Thyroid gland (tissue), 4 donors: ENCODE results near the gene MYO1D. TPM values are rescaled to one million over a fixed set of nuclear protein-coding genes. Genes with fewer than 3 reads are reported as not detected.
"Not testable (repeated sequence)": the region's sequence is repeated elsewhere in the genome, so short reads cannot be mapped to it uniquely, and the experiment has no call there.

Experiments used
- DNase-seq, 2 donors: peaks; one replicate each; pipeline ENCODE4 v3.0.0-alpha.2; 2019
- H3K27ac ChIP-seq, 3 donors: fragments of 200-600 bp; sonication (generic); 1 replicate in 2 of 3; 2 replicates in 1 of 3; pipeline ENCODE4 v1.5.1; 2016 to 2019; ENCODE audit warnings: mild to moderate bottlenecking in 1 of 3, moderate library complexity in 1 of 3
- H3K27me3 ChIP-seq: fragments of 200-600 bp; sonication (generic); one replicate; pipeline ENCODE4 v1.5.1; 2019
- H3K36me3 ChIP-seq, 2 donors: fragments of 200-600 bp; sonication (generic); one replicate each; pipeline ENCODE4 v1.5.1; 2016 to 2019
- H3K4me1 ChIP-seq, 2 donors: fragments of 200-600 bp; sonication (generic); one replicate each; pipeline ENCODE4 v1.5.1; 2017 to 2019
- H3K4me3 ChIP-seq, 3 donors: fragments of 200-600 bp; sonication (generic); replicated peaks in 1 of 3; 1 replicate in 2 of 3; 2 replicates in 1 of 3; pipeline ENCODE4 v1.5.1; 2016; ENCODE audit warnings: mild to moderate bottlenecking in 1 of 3
- H3K9me3 ChIP-seq: fragments of 200-600 bp; sonication (generic); one replicate; pipeline ENCODE4 v1.5.1; 2017
- POLR2A ChIP-seq, 2 donors: fragments of 450-650 bp; IDR thresholded peaks; one replicate each; pipeline ENCODE4 v1.6.1; 2017; ENCODE audit warnings: antibody characterized with exemption in 2 of 2, mild to moderate bottlenecking in 2 of 2, moderate library complexity in 1 of 2
- WGBS, 2 donors: methylation state at CpG; one replicate each; pipeline ENCODE4 v1.1.5; 2017; 5-methylcytosine and 5-hydroxymethylcytosine counted together
- intact Hi-C: fragments of 100-400 bp; cut with DNase I; formaldehyde crosslinking; loops from one replicate; pipeline ENCODE4 v1.15.1; 2023
- total RNA-seq, 4 donors: library from RNA; depleted of rRNA; stranded (reverse); fragments of >200 nt; gene quantifications; one replicate each; pipeline ENCODE4 v1.2.3, GENCODE V29; 2016
- TF ChIP-seq, protein P1 (sequence below), 6 experiments: fragments of 200-600 bp in 3 of 6; fragments of 450-650 bp in 3 of 6; sonication (generic) in 3 of 6; IDR thresholded peaks; one replicate each; pipeline ENCODE4 v1.5.1; 2016 to 2019; ENCODE audit warnings: antibody characterized with exemption in 6 of 6, mild to moderate bottlenecking in 2 of 6, inconsistent platforms in 1 of 6, moderate library complexity in 1 of 6

Gene MYO1D
- total RNA-seq, 4 donors from 2014 or later = 91.9 to 143 (median 97.8) TPM

DNA sequence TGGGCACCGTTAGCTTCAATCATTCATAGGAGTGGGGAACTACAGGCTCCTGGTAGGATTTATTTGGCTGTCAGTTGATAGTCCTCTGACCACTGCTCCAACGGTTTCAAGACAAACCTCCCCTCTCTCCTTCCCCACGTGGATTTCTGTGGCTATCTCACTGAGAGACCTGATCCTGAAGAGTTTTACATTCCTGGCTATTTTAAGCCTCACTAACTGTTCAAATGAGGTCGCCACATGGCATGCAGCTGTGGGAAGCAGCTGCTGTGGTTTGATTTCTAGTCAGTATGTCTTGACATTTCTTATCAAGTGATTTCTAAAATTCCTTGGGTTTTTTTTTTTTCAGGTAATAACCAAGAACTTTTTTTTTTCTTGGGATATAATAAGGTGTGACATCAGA, 351.8 kb downstream of the MYO1D start:
- Histone ChIP-seq H3K4me3 (no peak overlapping the region), H3K27ac (no peak overlapping the region), H3K27me3 (no peaks in the 10 kb centered on the region), H3K9me3 (no peaks in the 10 kb centered on the region), H3K36me3 (no peaks in the 10 kb centered on the region), H3K4me1 (peaks cover 0 to 4% of the 10 kb centered on the region in 2 donors)
- TF ChIP-seq, protein P1, sequence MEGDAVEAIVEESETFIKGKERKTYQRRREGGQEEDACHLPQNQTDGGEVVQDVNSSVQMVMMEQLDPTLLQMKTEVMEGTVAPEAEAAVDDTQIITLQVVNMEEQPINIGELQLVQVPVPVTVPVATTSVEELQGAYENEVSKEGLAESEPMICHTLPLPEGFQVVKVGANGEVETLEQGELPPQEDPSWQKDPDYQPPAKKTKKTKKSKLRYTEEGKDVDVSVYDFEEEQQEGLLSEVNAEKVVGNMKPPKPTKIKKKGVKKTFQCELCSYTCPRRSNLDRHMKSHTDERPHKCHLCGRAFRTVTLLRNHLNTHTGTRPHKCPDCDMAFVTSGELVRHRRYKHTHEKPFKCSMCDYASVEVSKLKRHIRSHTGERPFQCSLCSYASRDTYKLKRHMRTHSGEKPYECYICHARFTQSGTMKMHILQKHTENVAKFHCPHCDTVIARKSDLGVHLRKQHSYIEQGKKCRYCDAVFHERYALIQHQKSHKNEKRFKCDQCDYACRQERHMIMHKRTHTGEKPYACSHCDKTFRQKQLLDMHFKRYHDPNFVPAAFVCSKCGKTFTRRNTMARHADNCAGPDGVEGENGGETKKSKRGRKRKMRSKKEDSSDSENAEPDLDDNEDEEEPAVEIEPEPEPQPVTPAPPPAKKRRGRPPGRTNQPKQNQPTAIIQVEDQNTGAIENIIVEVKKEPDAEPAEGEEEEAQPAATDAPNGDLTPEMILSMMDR (IDR thresholded peaks at IDR 0.05) = no peak
- no peak for TF ChIP-seq POLR2A (IDR thresholded peaks at IDR 0.05)
- no peak for DNase-seq
- 52 to 53% methylated on average over 4 of the region's 4 CpGs for WGBS, 2 donors
- intact Hi-C loops = no loop called here

DNA sequence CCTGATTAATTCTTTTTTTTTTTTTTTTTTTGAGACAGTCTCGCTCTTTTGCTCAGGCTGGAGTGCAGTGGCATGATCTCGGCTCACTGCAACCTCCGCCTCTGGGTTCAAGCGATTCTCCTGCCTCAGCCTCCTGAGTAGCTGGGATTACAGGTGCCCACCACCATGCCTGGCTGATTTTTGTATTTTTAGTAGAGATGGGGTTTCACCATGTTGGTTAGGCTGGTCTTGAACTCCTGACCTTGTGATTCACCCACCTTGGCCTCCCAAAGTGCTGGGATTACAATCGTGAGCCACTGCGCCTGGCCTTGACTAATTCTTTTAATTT, 352.4 kb downstream of the MYO1D start:
- H3K9me3 ChIP-seq, H3K27me3 ChIP-seq, H3K4me3 ChIP-seq, H3K27ac ChIP-seq, H3K36me3 ChIP-seq, intact Hi-C loops, DNase-seq: not testable (repeated sequence)
- WGBS, 2 donors = 96 to 97% methylated on average over 6 of the region's 6 CpGs
- peaks cover 0 to 10% of the 10 kb centered on the region in 2 donors for H3K4me1 ChIP-seq

DNA sequence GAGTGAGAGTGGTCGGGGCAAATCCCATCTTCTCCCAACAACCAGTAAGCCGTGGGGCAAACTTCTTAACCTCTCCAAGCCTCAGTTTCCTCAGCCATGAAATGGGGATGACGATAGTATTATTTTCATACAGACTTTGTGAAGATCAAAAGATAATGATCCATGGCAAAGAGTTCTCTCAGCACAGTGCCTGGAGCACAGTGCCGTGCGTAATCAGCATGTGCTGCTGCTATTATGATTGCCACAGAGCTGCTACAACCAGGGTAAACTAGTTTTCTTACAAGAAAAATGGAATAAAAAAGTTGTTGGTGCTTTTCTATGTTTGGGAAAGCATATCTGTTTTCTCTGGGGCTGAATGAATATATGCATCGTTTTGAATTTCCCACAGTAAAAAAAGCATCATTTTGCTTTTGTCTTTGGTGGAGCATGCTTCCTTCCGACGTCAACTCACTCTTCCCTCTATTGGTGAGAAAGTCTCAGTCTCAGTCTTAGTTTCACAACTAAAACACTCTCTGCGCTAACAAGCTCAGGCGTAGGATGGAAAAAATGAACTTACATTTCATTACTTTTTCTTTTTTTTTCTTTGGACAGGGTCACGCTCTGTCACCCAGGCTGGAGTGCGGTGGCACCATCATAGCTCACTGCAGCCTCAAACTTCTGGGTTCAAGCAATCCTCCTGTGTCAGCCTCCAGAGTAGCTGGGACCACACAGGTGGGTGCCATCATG, 352.9 kb downstream of the MYO1D start:
- intact Hi-C loops = no loop called here
- H3K36me3 ChIP-seq = no peaks in the 10 kb centered on the region
- H3K9me3 ChIP-seq = no peaks in the 10 kb centered on the region
- no peak for DNase-seq
- peaks cover under 1 to 12% of the 10 kb centered on the region in 2 donors for H3K4me1 ChIP-seq
- no peaks in the 10 kb centered on the region for H3K27me3 ChIP-seq
- no peak overlapping the region for H3K4me3 ChIP-seq
- no peak overlapping the region for H3K27ac ChIP-seq
- TF ChIP-seq POLR2A (IDR thresholded peaks at IDR 0.05) = no peak
- TF ChIP-seq, protein P1 (IDR thresholded peaks at IDR 0.05) = no peak
- WGBS, 2 donors = 87 to 93% methylated on average over 12 of the region's 12 CpGs

DNA sequence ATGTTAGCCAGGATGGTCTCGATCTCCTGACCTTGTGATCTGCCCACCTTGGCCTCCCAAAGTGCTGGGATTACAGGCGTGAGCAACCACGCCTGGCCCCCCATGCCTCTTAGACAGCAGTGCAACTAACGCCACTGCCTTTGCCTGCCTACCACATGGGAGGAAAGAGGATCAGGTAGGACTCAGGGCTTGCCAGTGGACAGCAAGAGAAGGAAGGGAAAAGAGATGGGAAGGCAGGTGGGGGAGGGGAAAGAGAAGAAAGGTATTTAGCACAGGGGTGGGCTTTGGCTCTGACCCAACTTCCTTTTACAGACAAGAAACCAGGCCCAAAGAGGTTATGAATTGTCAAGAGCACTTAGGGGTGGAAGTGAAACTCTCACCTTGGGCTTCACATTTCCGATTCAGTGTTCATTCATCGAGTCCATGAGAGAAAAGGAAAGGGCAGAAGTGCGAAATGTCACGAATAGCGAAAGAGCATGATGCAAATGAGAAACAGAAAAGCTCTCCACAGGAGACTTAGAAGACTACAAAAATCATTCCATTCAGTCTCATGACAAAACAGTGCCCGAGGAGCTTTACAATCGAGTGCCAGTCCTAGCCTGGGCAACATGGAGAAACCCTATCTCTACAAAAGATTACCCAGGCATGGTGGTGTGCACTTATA, 353.8 kb downstream of the MYO1D start:
- Histone ChIP-seq H3K27me3 (no peaks in the 10 kb centered on the region), H3K4me3 (no peak overlapping the region), H3K9me3 (no peaks in the 10 kb centered on the region), H3K36me3 (no peaks in the 10 kb centered on the region), H3K27ac (no peak overlapping the region), H3K4me1 (peaks cover 4 to 17% of the 10 kb centered on the region in 2 donors)
- TF ChIP-seq, protein P1 (IDR thresholded peaks at IDR 0.05) = no peak
- no peak for TF ChIP-seq POLR2A (IDR thresholded peaks at IDR 0.05)
- no peak for DNase-seq
- intact Hi-C loops = no loop called here
- WGBS, 2 donors = 70 to 74% methylated on average over 11 of the region's 11 CpGs

DNA sequence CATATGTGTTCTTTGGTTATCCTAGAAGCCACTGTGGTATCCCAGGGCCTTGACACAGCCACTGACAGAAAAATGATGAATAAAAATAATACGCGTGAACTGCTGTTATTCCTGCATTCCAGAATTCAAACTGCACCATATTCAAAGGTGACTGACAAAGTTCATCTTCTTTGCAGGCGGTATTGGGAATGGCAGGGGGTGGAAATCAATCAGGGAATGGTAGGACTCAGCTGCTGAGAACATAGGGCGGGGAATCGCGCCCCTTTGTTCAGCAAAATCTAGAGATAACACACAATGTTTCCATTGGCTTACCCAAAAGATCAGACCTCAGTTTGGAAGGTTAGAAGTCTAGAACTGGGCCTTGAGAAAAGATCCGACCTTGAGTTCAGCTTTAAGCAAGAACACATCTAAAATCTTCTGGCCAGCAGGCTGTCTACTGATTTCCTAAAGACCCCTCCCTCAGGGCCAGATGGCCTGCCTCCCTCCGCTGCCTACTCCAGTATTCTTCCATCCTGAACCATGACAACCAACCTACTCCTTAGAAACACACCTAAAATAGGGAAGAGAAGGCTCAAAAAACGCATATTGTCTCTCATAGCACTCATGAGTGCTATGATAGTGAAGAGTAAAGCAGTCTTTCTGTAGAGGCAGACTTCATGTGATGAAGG, 356.1 kb downstream of the MYO1D start:
- no peak for DNase-seq
- 94 to 97% methylated on average over 9 of the region's 9 CpGs for WGBS, 2 donors
- H3K9me3 ChIP-seq = no peaks in the 10 kb centered on the region

More for the DNA sequence above, 356.1 kb downstream of the MYO1D start:
- no peak for TF ChIP-seq POLR2A (IDR thresholded peaks at IDR 0.05)
- TF ChIP-seq, protein P1 (IDR thresholded peaks at IDR 0.05) = no peak
- no peak overlapping the region for H3K27ac ChIP-seq
- no peaks in the 10 kb centered on the region for H3K27me3 ChIP-seq
- intact Hi-C loops = no loop called here
- no peaks in the 10 kb centered on the region for H3K36me3 ChIP-seq
- H3K4me3 ChIP-seq = no peak overlapping the region
- peaks cover 4 to 17% of the 10 kb centered on the region in 2 donors for H3K4me1 ChIP-seq
